IPS-18a (cell line): Measurements from ENCODE around the gene HEXIM1.

Experiments
- H3K27ac ChIP-seq: one replicate; pipeline ENCODE4 v1.5.1; 2013; ENCODE audit warnings: low read length
- H3K27me3 ChIP-seq: one replicate; pipeline ENCODE4 v1.6.1; 2013; ENCODE audit warnings: mild to moderate bottlenecking, low read length; ENCODE audit not compliant: control insufficient read depth, insufficient read depth
- H3K36me3 ChIP-seq: one replicate; pipeline ENCODE4 v1.6.1; 2013; ENCODE audit warnings: low read depth, low read length; ENCODE audit not compliant: control insufficient read depth
- H3K4me1 ChIP-seq: one replicate; pipeline ENCODE4 v1.6.1; 2013; ENCODE audit warnings: low read depth, low read length; ENCODE audit not compliant: control insufficient read depth
- H3K4me3 ChIP-seq: one replicate; pipeline ENCODE4 v1.5.1; 2013; ENCODE audit warnings: low read length
- H3K9ac ChIP-seq: one replicate; pipeline ENCODE4 v1.6.1; 2013; ENCODE audit warnings: mild to moderate bottlenecking, low read length, moderate library complexity
- H3K9me3 ChIP-seq: one replicate; pipeline ENCODE4 v1.6.1; 2013; ENCODE audit warnings: low read depth, low read length; ENCODE audit not compliant: control insufficient read depth

Gene HEXIM1

GRCh38 chr17:45132572-45133463 is 15.5 kb upstream of the HEXIM1 start:
- Histone ChIP-seq H3K27ac (no peak overlapping the region), H3K27me3 (peaks cover 6% of the 10 kb centered on the region), H3K9ac (peak overlapping the region; percentile 25)

GRCh38 chr17:45135192-45135977 is 12.9 kb upstream of the HEXIM1 start, which contains the start of gene ACBD4:
TSS of gene ACBD4 (plus strand) at chr17:45135687. CDS start at chr17:45136145, 458 bp downstream.
- Histone ChIP-seq H3K27me3 (peaks cover 6% of the 10 kb centered on the region), H3K27ac (no peak within 1 kb of the TSS), H3K9ac (peak within 1 kb of the TSS; percentile 11), H3K4me1 (peaks cover 5% of the 10 kb centered on the region), H3K9me3 (no peaks in the 10 kb centered on the region), H3K36me3 (no peaks in the 10 kb centered on the region), H3K4me3 (peak within 1 kb of the TSS; percentile 71)

More at GRCh38 chr17:45132572-45133463, 15.5 kb upstream of the HEXIM1 start:
- Histone ChIP-seq H3K4me3 (peak overlapping the region; percentile 64), H3K36me3 (no peaks in the 10 kb centered on the region), H3K9me3 (no peaks in the 10 kb centered on the region), H3K4me1 (peaks cover 5% of the 10 kb centered on the region)

- Histone ChIP-seq H3K4me1 (peaks cover 5% of the 10 kb centered on the region), H3K27me3 (peaks cover 6% of the 10 kb centered on the region), H3K4me3 (peak overlapping the region; percentile 71), H3K9ac (peak overlapping the region; percentile 11), H3K9me3 (no peaks in the 10 kb centered on the region), H3K27ac (no peak overlapping the region), H3K36me3 (no peaks in the 10 kb centered on the region)
Observed at GRCh38 chr17:45135978-45136791, 12.1 kb upstream of the HEXIM1 start.

- Histone ChIP-seq H3K27ac (no peak overlapping the region), H3K27me3 (no peaks in the 10 kb centered on the region), H3K4me1 (peaks cover 5% of the 10 kb centered on the region), H3K4me3 (no peak overlapping the region), H3K9me3 (no peaks in the 10 kb centered on the region), H3K9ac (no peak overlapping the region), H3K36me3 (no peaks in the 10 kb centered on the region)
Observed at GRCh38 chr17:45136846-45137560, 11.3 kb upstream of the HEXIM1 start.

GRCh38 chr17:45137561-45138305 is 10.5 kb upstream of the HEXIM1 start:
- Histone ChIP-seq H3K4me3 (no peak overlapping the region), H3K9ac (no peak overlapping the region), H3K27ac (no peak overlapping the region), H3K27me3 (no peaks in the 10 kb centered on the region), H3K9me3 (no peaks in the 10 kb centered on the region), H3K4me1 (peaks cover 5% of the 10 kb centered on the region), H3K36me3 (no peaks in the 10 kb centered on the region)

GRCh38 chr17:45138911-45139532 is 9.3 kb upstream of the HEXIM1 start:
- H3K4me1 ChIP-seq = peaks cover 9% of the 10 kb centered on the region
- H3K9me3 ChIP-seq = no peaks in the 10 kb centered on the region
- H3K4me3 ChIP-seq = no peak overlapping the region
- H3K27ac ChIP-seq = no peak overlapping the region
- no peaks in the 10 kb centered on the region for H3K36me3 ChIP-seq
- no peak overlapping the region for H3K9ac ChIP-seq
- no peaks in the 10 kb centered on the region for H3K27me3 ChIP-seq

GRCh38 chr17:45139533-45139920 is 8.7 kb upstream of the HEXIM1 start:
- Histone ChIP-seq H3K4me1 (peaks cover 9% of the 10 kb centered on the region), H3K27me3 (no peaks in the 10 kb centered on the region), H3K27ac (no peak overlapping the region), H3K9ac (no peak overlapping the region), H3K9me3 (no peaks in the 10 kb centered on the region), H3K36me3 (no peaks in the 10 kb centered on the region), H3K4me3 (no peak overlapping the region)

GRCh38 chr17:45143094-45143670 is 5.1 kb upstream of the HEXIM1 start:
- Histone ChIP-seq H3K9me3 (no peaks in the 10 kb centered on the region), H3K4me3 (peak overlapping the region; percentile 64), H3K27me3 (no peaks in the 10 kb centered on the region), H3K27ac (no peak overlapping the region), H3K36me3 (no peaks in the 10 kb centered on the region), H3K9ac (no peak overlapping the region), H3K4me1 (peaks cover 11% of the 10 kb centered on the region)

- peak overlapping the region; percentile 64 for H3K4me3 ChIP-seq
- no peak overlapping the region for H3K27ac ChIP-seq
- no peaks in the 10 kb centered on the region for H3K9me3 ChIP-seq
- H3K4me1 ChIP-seq = peaks cover 11% of the 10 kb centered on the region
- no peaks in the 10 kb centered on the region for H3K36me3 ChIP-seq
- H3K27me3 ChIP-seq = no peaks in the 10 kb centered on the region
- H3K9ac ChIP-seq = no peak overlapping the region
Observed at GRCh38 chr17:45143767-45144198, 4.5 kb upstream of the HEXIM1 start.
